Liver (tissue), 9 donors: Measurements from ENCODE around the gene CNR2. TPM values are rescaled to one million over a fixed set of nuclear protein-coding genes. Genes with fewer than 3 reads are reported as not detected.

Source experiments
- DNase-seq: peaks from one replicate; pipeline ENCODE4 v3.0.0-alpha.2; 2017; ENCODE audit warnings: low spot score
- H3K27ac ChIP-seq, 2 donors: one replicate each; pipeline ENCODE4 v1.7.0; 2013; ENCODE audit warnings: inconsistent platforms in 2 of 2, low read length in 2 of 2, control low read depth in 1 of 2, low read depth in 1 of 2, mild to moderate bottlenecking in 1 of 2
- H3K27me3 ChIP-seq, 4 donors: one replicate each; pipeline versions ENCODE4 v1.6.1 to v1.7.0; 2013; ENCODE audit warnings: low read length in 3 of 4, inconsistent platforms in 1 of 4, mild to moderate bottlenecking in 1 of 4, moderate library complexity in 1 of 4; ENCODE audit not compliant: control insufficient read depth in 4 of 4, insufficient read depth in 4 of 4
- H3K36me3 ChIP-seq, 4 donors: one replicate each; pipeline versions ENCODE4 v1.6.1 to v1.7.0; 2013; ENCODE audit warnings: low read length in 3 of 4, mild to moderate bottlenecking in 3 of 4, low read depth in 1 of 4, moderate library complexity in 1 of 4; ENCODE audit not compliant: control insufficient read depth in 4 of 4, insufficient read depth in 3 of 4
- H3K4me1 ChIP-seq, 4 donors: one replicate each; pipeline versions ENCODE4 v1.6.1 to v1.7.0; 2013; ENCODE audit warnings: low read length in 3 of 4, mild to moderate bottlenecking in 3 of 4, moderate library complexity in 1 of 4; ENCODE audit not compliant: control insufficient read depth in 4 of 4, insufficient read depth in 4 of 4
- H3K4me3 ChIP-seq, 3 donors: one replicate each; pipeline versions ENCODE4 v1.6.1 to v1.7.0; 2013; ENCODE audit warnings: low read length in 3 of 3, control low read depth in 1 of 3, low read depth in 1 of 3, mild to moderate bottlenecking in 1 of 3
- H3K9ac ChIP-seq, 2 donors: one replicate each; pipeline ENCODE4 v1.7.0; 2013; ENCODE audit warnings: low read length in 2 of 2, mild to moderate bottlenecking in 2 of 2, moderate library complexity in 2 of 2, control low read depth in 1 of 2, low read depth in 1 of 2
- H3K9me3 ChIP-seq, 4 donors: one replicate each; pipeline versions ENCODE4 v1.6.1 to v1.7.0; 2013; ENCODE audit warnings: low read length in 3 of 4; ENCODE audit not compliant: control insufficient read depth in 4 of 4
- ATF3 ChIP-seq: IDR thresholded peaks from 2 replicates; pipeline ENCODE4 v1.6.1; 2016; ENCODE audit warnings: antibody characterized with exemption
- CTCF ChIP-seq: fragments of 150-350 bp; IDR thresholded peaks from 2 replicates; pipeline ENCODE4 v1.5.1; 2017; ENCODE audit warnings: improper control_type of control experiment, low read depth, low read length; ENCODE audit not compliant: missing input control
- EGR1 ChIP-seq, 2 donors: IDR thresholded peaks; 2 replicates each; pipeline ENCODE4 v1.6.1; 2016 to 2018; ENCODE audit warnings: antibody characterized with exemption in 2 of 2, low read depth in 2 of 2
- FOXA2 ChIP-seq: IDR thresholded peaks from 2 replicates; pipeline ENCODE4 v1.6.1; 2016; ENCODE audit warnings: antibody characterized with exemption
- GABPA ChIP-seq, 2 donors: IDR thresholded peaks in 1 of 2; conservative IDR thresholded peaks in 1 of 2; 2 replicates each; pipeline ENCODE4 v1.6.1; 2016; ENCODE audit warnings: antibody characterized with exemption in 2 of 2, mild to moderate bottlenecking in 1 of 2, moderate library complexity in 1 of 2
- HNF4A ChIP-seq, 2 donors: conservative IDR thresholded peaks; 2 replicates each; pipeline ENCODE4 v1.6.1; 2016; ENCODE audit warnings: antibody characterized with exemption in 2 of 2, mild to moderate bottlenecking in 2 of 2
- HNF4G ChIP-seq: IDR thresholded peaks from 2 replicates; pipeline ENCODE4 v1.6.1; 2016; ENCODE audit warnings: antibody characterized with exemption
- JUND ChIP-seq, 2 donors: IDR thresholded peaks; 2 replicates each; pipeline ENCODE4 v1.6.1; 2016; ENCODE audit warnings: antibody characterized with exemption in 2 of 2
- MAX ChIP-seq: IDR thresholded peaks from 2 replicates; pipeline ENCODE4 v1.6.1; 2016; ENCODE audit warnings: antibody characterized with exemption
- RAD21 ChIP-seq, 2 donors: IDR thresholded peaks; 2 replicates each; pipeline ENCODE4 v1.6.1; 2016; ENCODE audit warnings: antibody characterized with exemption in 2 of 2, mild to moderate bottlenecking in 2 of 2
- REST ChIP-seq: IDR thresholded peaks from 2 replicates; pipeline ENCODE4 v1.6.1; 2016; ENCODE audit warnings: antibody characterized with exemption, mild to moderate bottlenecking
- TAF1 ChIP-seq: conservative IDR thresholded peaks from 2 replicates; pipeline ENCODE4 v1.6.1; 2016; ENCODE audit warnings: antibody characterized with exemption, mild to moderate bottlenecking
- YY1 ChIP-seq: IDR thresholded peaks from 2 replicates; pipeline ENCODE4 v1.6.1; 2016; ENCODE audit warnings: antibody characterized with exemption, mild to moderate bottlenecking
- ZBTB33 ChIP-seq: IDR thresholded peaks from 2 replicates; pipeline ENCODE4 v1.6.1; 2016; ENCODE audit warnings: antibody characterized with exemption
- WGBS: extraction: QIAGEN DNeasy Blood & Tissue Kit; methylation state at CpG from one replicate; pipeline ENCODE4 v1.1.7; 2013; 5-methylcytosine and 5-hydroxymethylcytosine counted together
- polyA plus RNA-seq, 2 donors: library from polyadenylated mRNA; stranded (reverse) in 1 of 2; unstranded in 1 of 2; fragments of 200-250 nt in 1 of 2; fragments of >200 nt in 1 of 2; fragmentation: Nextera tagmentation in 1 of 2; extraction: Ambion mirVana in 1 of 2; gene quantifications; one replicate each; pipeline versions ENCODE4 v1.2.1 to v1.2.3, GENCODE V29; 2013 to 2015
- total RNA-seq, 2 donors: library from RNA; depleted of rRNA; stranded (reverse); fragments of >200 nt; gene quantifications; one replicate each; pipeline ENCODE4 v1.2.3, GENCODE V29; 2014
- donor health status: healthy.
- donor health status: healthy.
- donor health status: healthy.
- donor health status: healthy.
- donor health status: healthy.

Gene CNR2
- total and polyA plus RNA-seq, 4 donors = 0.03 to 0.28 (median 0.09) TPM

GRCh38 chr1:23895993-23896392, 17.2 kb downstream of the CNR2 start:
- Histone ChIP-seq H3K9ac (no peak overlapping the region), H3K4me3 (no peak overlapping the region), H3K9me3 (no peaks in the 10 kb centered on the region), H3K27ac (no peak overlapping the region), H3K36me3 (no peaks in the 10 kb centered on the region), H3K4me1 (peaks cover 0 to 12% (median 1%) of the 10 kb centered on the region in 4 donors), H3K27me3 (no peaks in the 10 kb centered on the region)
- TF ChIP-seq MAX (no peak), YY1 (no peak), FOXA2 (no peak), HNF4A (conservative IDR thresholded peaks at IDR 0.05) (no peak), RAD21 (IDR thresholded peaks at IDR 0.05) (no peak), ZBTB33 (no peak), GABPA (IDR thresholded peaks at IDR 0.05 in 1 of 2, conservative IDR thresholded peaks at IDR 0.05 in 1 of 2) (no peak), HNF4G (no peak), JUND (IDR thresholded peaks at IDR 0.05) (no peak), CTCF (no peak), REST (no peak), ATF3 (no peak), EGR1 (IDR thresholded peaks at IDR 0.05; ENCODE audit: low read depth in 2 of 2) (no peak), TAF1 (no peak)
- 64% methylated on average over 4 of the region's 4 CpGs for WGBS
- no peak for DNase-seq

- H3K4me1 ChIP-seq = peaks cover 0 to 12% (median 1%) of the 10 kb centered on the region in 4 donors
- H3K36me3 ChIP-seq = no peaks in the 10 kb centered on the region
- TF ChIP-seq ATF3 = no peak
- TF ChIP-seq HNF4G = no peak
- no peak for TF ChIP-seq HNF4A (conservative IDR thresholded peaks at IDR 0.05)
- no peak overlapping the region for H3K27ac ChIP-seq
- H3K4me3 ChIP-seq = no peak overlapping the region
- H3K27me3 ChIP-seq = no peaks in the 10 kb centered on the region
- WGBS = 87% methylated on average over 5 of the region's 5 CpGs
- no peak for DNase-seq
- H3K9ac ChIP-seq = no peak overlapping the region
- H3K9me3 ChIP-seq = no peaks in the 10 kb centered on the region
Observed at GRCh38 chr1:23895082-23895481, 18.1 kb downstream of the CNR2 start.
